SK-N-SH (cell line): ENCODE results near the gene TFEB. TPM values are rescaled to one million over a fixed set of nuclear protein-coding genes. Genes with fewer than 3 reads are reported as not detected.

ENCODE experiments used
- CTCF ChIA-PET: fragments of 300-600, 350-600 bp; formaldehyde crosslinking; extraction: SDS; loops from one replicate; lab custom pipeline; 2021; lab: Yijun Ruan, JAX
- POLR2A ChIA-PET: fragments of 350-600 bp; sonication (Branson Sonifier 250); formaldehyde crosslinking; extraction: SDS; loops from one replicate; lab custom pipeline; 2020; ENCODE audit warnings: antibody characterized with exemption, inconsistent platforms; lab: Yijun Ruan, JAX
- DNase-seq: peaks from one replicate; pipeline ENCODE4 v3.0.0; 2012
- H2AFZ ChIP-seq: fragments of 200-600 bp; sonication (generic); 2 replicates; pipeline ENCODE4 v1.8.1; 2016; ENCODE audit warnings: antibody characterized with exemption, mild to moderate bottlenecking, low read depth
- H3F3A ChIP-seq: fragments of 200-600 bp; sonication (generic); replicated peaks from 2 replicates; pipeline ENCODE3; 2016; ENCODE audit warnings: antibody characterized with exemption, mild to moderate bottlenecking; ENCODE audit not compliant: insufficient read depth
- H3K27ac ChIP-seq, 2 experiments: fragments of 200-500 bp in 1 of 2; fragments of 200-600 bp in 1 of 2; sonication (Bioruptor generic) in 1 of 2; sonication (generic), shearing (Covaris generic) in 1 of 2; 2 replicates each; pipeline versions ENCODE4 v1.5.1 to v1.6.1; 2014 to 2016; ENCODE audit warnings: low read depth in 2 of 2, inconsistent platforms in 1 of 2, low read length in 1 of 2, mild to moderate bottlenecking in 1 of 2, mixed read lengths in 1 of 2
- H3K27me3 ChIP-seq: fragments of 200-600 bp; sonication (generic), shearing (Covaris generic); 2 replicates; pipeline ENCODE4 v1.6.1; 2016; ENCODE audit warnings: mixed run types; ENCODE audit not compliant: insufficient read depth
- H3K36me3 ChIP-seq, 2 experiments: fragments of 200-500 bp in 1 of 2; fragments of 200-600 bp in 1 of 2; sonication (Bioruptor generic) in 1 of 2; sonication (generic) in 1 of 2; replicated peaks in 1 of 2; 2 replicates each; pipeline versions ENCODE3 to v1.5.1; 2014 to 2016; ENCODE audit warnings: low read length in 1 of 2, mild to moderate bottlenecking in 1 of 2; ENCODE audit not compliant: insufficient read depth in 2 of 2, control insufficient read depth in 1 of 2
- H3K4me1 ChIP-seq, 2 experiments: fragments of 200-500 bp in 1 of 2; fragments of 200-600 bp in 1 of 2; sonication (Bioruptor generic) in 1 of 2; sonication (generic), shearing (Covaris generic) in 1 of 2; 2 replicates each; pipeline versions ENCODE4 v1.5.1 to v1.6.1; 2014 to 2016; ENCODE audit warnings: low read depth in 1 of 2, low read length in 1 of 2, mixed run types in 1 of 2; ENCODE audit not compliant: insufficient read depth in 2 of 2, control insufficient read depth in 1 of 2
- H3K4me2 ChIP-seq: fragments of 200-600 bp; sonication (generic), shearing (Covaris generic); 2 replicates; pipeline ENCODE4 v1.6.1; 2017; ENCODE audit warnings: mixed run types
- H3K4me3 ChIP-seq, 2 experiments: fragments of 200-500 bp in 1 of 2; fragments of 200-600 bp in 1 of 2; sonication (Bioruptor generic) in 1 of 2; sonication (generic), shearing (Covaris generic) in 1 of 2; 2 replicates each; pipeline versions ENCODE4 v1.5.1 to v1.8.1; 2014 to 2016; ENCODE audit warnings: low read depth in 2 of 2, inconsistent platforms in 1 of 2, low read length in 1 of 2, mild to moderate bottlenecking in 1 of 2, mixed read lengths in 1 of 2, moderate library complexity in 1 of 2
- H3K79me2 ChIP-seq: fragments of 200-600 bp; sonication (generic); 2 replicates; pipeline ENCODE4 v1.8.1; 2017; ENCODE audit warnings: mild to moderate bottlenecking; ENCODE audit not compliant: insufficient read depth
- H3K9ac ChIP-seq: fragments of 200-600 bp; sonication (generic); 2 replicates; pipeline ENCODE4 v1.6.1; 2017; ENCODE audit warnings: mixed run types
- H3K9me2 ChIP-seq: fragments of 200-600 bp; sonication (generic); 2 replicates; pipeline ENCODE4 v1.6.1; 2017; ENCODE audit warnings: mixed run types
- H3K9me3 ChIP-seq: fragments of 200-600 bp; sonication (generic); 2 replicates; pipeline ENCODE4 v1.6.1; 2017; ENCODE audit warnings: mixed run types, mild to moderate bottlenecking, moderate library complexity
- H4K20me1 ChIP-seq: fragments of 200-600 bp; sonication (generic); 2 replicates; pipeline ENCODE4 v1.6.1; 2017; ENCODE audit warnings: mild to moderate bottlenecking, mixed run types; ENCODE audit not compliant: insufficient read depth
- ELF1 ChIP-seq: IDR thresholded peaks from 2 replicates; pipeline ENCODE4 v1.4.0; 2012
- EZH2phosphoT487 ChIP-seq: fragments of 200-600 bp; sonication (generic); IDR thresholded peaks from 2 replicates; pipeline ENCODE4 v1.6.1; 2017; ENCODE audit warnings: low read depth, mixed run types, mild to moderate bottlenecking, antibody characterized with exemption, moderate library complexity, borderline replicate concordance
- FOSL2 ChIP-seq: IDR thresholded peaks from 2 replicates; pipeline ENCODE4 v1.4.0; 2012; ENCODE audit warnings: low read depth, mild to moderate bottlenecking, moderate library complexity, borderline replicate concordance
- GABPA ChIP-seq: IDR thresholded peaks from 2 replicates; pipeline ENCODE4 v1.4.0; 2012; ENCODE audit warnings: low read depth, mild to moderate bottlenecking
- GATA2 ChIP-seq: sonication (generic); formaldehyde crosslinking; IDR thresholded peaks from 2 replicates; pipeline ENCODE4 v1.5.0; 2020; ENCODE audit warnings: mild to moderate bottlenecking, missing genetic modification reagents
- MEF2A ChIP-seq: IDR thresholded peaks from 2 replicates; pipeline ENCODE4 v1.4.0; 2012; ENCODE audit warnings: low read depth, borderline replicate concordance
- MXI1 ChIP-seq: IDR thresholded peaks from 2 replicates; pipeline ENCODE4 v1.6.1; 2012; ENCODE audit warnings: mild to moderate bottlenecking, low read depth, low read length, improper control_type of control experiment
- NFIC ChIP-seq: IDR thresholded peaks from 2 replicates; pipeline ENCODE4 v1.4.0; 2012; ENCODE audit warnings: borderline replicate concordance
- NRF1 ChIP-seq: IDR thresholded peaks from 2 replicates; pipeline ENCODE4 v1.6.1; 2012; ENCODE audit warnings: low read depth, mild to moderate bottlenecking, low read length
- RCOR1 ChIP-seq: fragments of 150-350 bp; IDR thresholded peaks from 2 replicates; pipeline ENCODE4 v1.6.1; 2017; ENCODE audit warnings: antibody characterized with exemption, low read length
- RXRA ChIP-seq: IDR thresholded peaks from 2 replicates; pipeline ENCODE4 v1.4.0; 2012; ENCODE audit warnings: low read depth, mild to moderate bottlenecking, borderline replicate concordance
- SIN3A ChIP-seq: IDR thresholded peaks from 2 replicates; pipeline ENCODE4 v1.6.1; 2012; ENCODE audit warnings: low read depth, mild to moderate bottlenecking, low read length, moderate library complexity, borderline replicate concordance
- SMC3 ChIP-seq: IDR thresholded peaks from 2 replicates; pipeline ENCODE4 v1.6.1; 2012; ENCODE audit warnings: low read depth, low read length, improper control_type of control experiment
- TEAD4 ChIP-seq: IDR thresholded peaks from 2 replicates; pipeline ENCODE4 v1.4.0; 2012; ENCODE audit warnings: mild to moderate bottlenecking, borderline replicate concordance; ENCODE audit not compliant: insufficient read depth
- YY1 ChIP-seq: IDR thresholded peaks from 2 replicates; pipeline ENCODE4 v1.4.0; 2012; ENCODE audit warnings: low read depth, mild to moderate bottlenecking
- WGBS: methylation state at CpG from one replicate; pipeline ENCODE4 v1.1.6; 2017; ENCODE audit warnings: low lambda C conversion rate; 5-methylcytosine and 5-hydroxymethylcytosine counted together
- polyA plus RNA-seq, 3 experiments: library from polyadenylated mRNA; depleted of rRNA; stranded (reverse); fragments of >200 nt; gene quantifications; 2 replicates each; pipeline ENCODE4 v1.2.3, GENCODE V29; 2012
- TF ChIP-seq, protein P1 (sequence below): IDR thresholded peaks from 2 replicates; pipeline ENCODE4 v1.6.1; 2012; ENCODE audit warnings: mild to moderate bottlenecking, low read depth, low read length, moderate library complexity
- TF ChIP-seq, protein P2 (sequence below): fragments of 150-350 bp; IDR thresholded peaks from 2 replicates; pipeline ENCODE4 v1.6.1; 2016; ENCODE audit warnings: mild to moderate bottlenecking, low read depth, low read length
- TF ChIP-seq, protein P3 (sequence below): fragments of 150-350 bp; IDR thresholded peaks from 2 replicates; pipeline ENCODE4 v1.6.1; 2017; ENCODE audit warnings: antibody characterized with exemption, low read length, low read depth, borderline replicate concordance
- TF ChIP-seq, protein P4 (sequence below): IDR thresholded peaks from 2 replicates; pipeline ENCODE4 v1.4.0; 2012; ENCODE audit warnings: low read depth

TFEB gene
- polyA plus RNA-seq, 1 of the 3 experiments (the other 2 are of a cell fraction) = 6.2 TPM

DNA sequence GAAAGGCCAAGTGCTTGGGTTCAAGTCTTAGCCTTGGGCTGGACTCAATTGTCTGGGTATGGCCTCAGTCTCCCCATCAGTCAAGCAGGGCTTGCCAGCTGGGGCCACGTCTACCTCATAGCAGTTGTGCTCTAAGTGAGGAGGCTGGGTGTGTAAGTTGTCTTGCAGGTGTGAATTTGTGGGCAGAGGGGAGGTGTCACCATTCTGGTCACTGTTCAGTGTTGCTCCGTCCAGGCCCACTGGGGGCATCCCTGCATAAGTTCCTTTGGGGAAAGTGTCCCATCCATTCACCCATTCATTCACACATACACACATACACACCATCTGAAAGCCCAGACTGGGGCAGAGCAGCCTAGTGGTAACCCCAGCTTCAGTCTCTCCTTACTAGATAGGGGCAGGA, 36.3 kb downstream of the TFEB start (continued):
- TF ChIP-seq, protein P1, sequence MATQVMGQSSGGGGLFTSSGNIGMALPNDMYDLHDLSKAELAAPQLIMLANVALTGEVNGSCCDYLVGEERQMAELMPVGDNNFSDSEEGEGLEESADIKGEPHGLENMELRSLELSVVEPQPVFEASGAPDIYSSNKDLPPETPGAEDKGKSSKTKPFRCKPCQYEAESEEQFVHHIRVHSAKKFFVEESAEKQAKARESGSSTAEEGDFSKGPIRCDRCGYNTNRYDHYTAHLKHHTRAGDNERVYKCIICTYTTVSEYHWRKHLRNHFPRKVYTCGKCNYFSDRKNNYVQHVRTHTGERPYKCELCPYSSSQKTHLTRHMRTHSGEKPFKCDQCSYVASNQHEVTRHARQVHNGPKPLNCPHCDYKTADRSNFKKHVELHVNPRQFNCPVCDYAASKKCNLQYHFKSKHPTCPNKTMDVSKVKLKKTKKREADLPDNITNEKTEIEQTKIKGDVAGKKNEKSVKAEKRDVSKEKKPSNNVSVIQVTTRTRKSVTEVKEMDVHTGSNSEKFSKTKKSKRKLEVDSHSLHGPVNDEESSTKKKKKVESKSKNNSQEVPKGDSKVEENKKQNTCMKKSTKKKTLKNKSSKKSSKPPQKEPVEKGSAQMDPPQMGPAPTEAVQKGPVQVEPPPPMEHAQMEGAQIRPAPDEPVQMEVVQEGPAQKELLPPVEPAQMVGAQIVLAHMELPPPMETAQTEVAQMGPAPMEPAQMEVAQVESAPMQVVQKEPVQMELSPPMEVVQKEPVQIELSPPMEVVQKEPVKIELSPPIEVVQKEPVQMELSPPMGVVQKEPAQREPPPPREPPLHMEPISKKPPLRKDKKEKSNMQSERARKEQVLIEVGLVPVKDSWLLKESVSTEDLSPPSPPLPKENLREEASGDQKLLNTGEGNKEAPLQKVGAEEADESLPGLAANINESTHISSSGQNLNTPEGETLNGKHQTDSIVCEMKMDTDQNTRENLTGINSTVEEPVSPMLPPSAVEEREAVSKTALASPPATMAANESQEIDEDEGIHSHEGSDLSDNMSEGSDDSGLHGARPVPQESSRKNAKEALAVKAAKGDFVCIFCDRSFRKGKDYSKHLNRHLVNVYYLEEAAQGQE = no peak

DNA sequence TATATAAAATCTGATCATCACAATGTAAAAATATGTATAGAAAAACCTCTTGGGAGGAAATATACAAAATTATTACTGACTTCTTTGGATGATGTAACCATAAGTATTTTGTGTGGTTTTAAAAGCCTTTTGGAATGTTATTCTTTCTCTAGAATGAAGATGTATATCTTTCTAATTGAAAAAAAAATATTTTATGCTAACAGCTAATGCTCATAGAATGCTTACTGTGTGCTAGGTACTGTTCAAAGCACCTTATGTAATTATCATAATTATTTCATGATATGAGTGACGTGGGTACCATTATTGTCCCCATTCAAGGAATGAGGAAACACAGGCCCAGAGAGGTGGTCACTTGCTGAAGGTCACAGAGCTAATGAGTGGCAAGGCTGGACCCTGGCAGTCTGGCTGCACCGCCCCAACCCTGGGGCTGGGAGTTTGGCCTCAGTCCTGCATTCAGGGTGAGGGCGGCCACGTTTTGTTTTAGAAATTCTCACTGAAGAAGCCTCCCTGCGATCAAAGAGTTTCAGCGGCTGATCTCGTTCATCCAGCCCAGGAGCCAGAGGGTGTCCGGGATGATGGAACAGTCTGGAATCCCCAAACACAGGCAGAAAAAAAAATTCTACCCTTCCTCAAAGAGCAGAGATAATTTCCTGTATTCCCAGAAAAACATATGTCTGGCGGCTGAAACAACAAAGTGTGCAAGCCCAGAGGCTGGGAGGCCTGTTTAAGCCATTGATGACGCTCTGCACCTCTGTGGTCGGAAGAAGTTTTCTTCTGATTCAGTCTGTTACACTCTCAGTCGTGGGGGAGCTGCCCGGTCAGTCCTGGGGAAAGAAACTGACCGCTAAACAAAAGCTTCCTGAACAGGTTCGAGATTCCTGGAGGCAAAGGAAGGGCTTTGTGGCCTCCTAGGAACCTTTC, 37.3 kb downstream of the TFEB start:
- Histone ChIP-seq H3K9ac (peak overlapping the region; percentile 81), H3K27me3 (no peaks in the 10 kb centered on the region), H3F3A (peaks cover 35% of the 10 kb centered on the region), H3K36me3 (no peaks in the 10 kb centered on the region), H3K27ac (peak overlapping the region; percentile 88 to 100), H2AFZ (no peak overlapping the region; the same call in 1 of the 2 replicates), H3K9me2 (no peaks in the 10 kb centered on the region), H3K9me3 (no peaks in the 10 kb centered on the region), H4K20me1 (no peaks in the 10 kb centered on the region), H3K4me1 (peaks cover 19 to 31% of the 10 kb centered on the region in 2 experiments), H3K4me2 (peak overlapping the region; percentile 81), H3K4me3 (peak overlapping the region in 1 of 2 experiments; percentile 44; a peak in 2 of 4 replicates), H3K79me2 (peaks cover 12% of the 10 kb centered on the region)
- 16% methylated on average over 14 of the region's 15 CpGs for WGBS
- CTCF ChIA-PET = interaction anchor here (0.9 to 2.5 kb wide), 5 partner anchors 8 to 330 kb away, joined by 3 to 8 read pairs (median 6); partner anchors contain the start of gene TOMM6
- POLR2A ChIA-PET = no interaction called here
- peak; percentile 67 for DNase-seq
- TF ChIP-seq SMC3 (no peak), SIN3A (no peak), NRF1 (no peak), MXI1 (no peak), GATA2 (no peak), GABPA (no peak; the same call in 1 of the 2 replicates), NFIC (peak; percentile 55; the same call in 1 of the 2 replicates), MEF2A (no peak), RXRA (peak; percentile 20; the same call in 1 of the 2 replicates), FOSL2 (peak; percentile 69; the same call in 1 of the 2 replicates), RCOR1 (no peak), EZH2phosphoT487 (no peak), YY1 (no peak), ELF1 (no peak), TEAD4 (peak; percentile 69; the same call in 1 of the 2 replicates)
- TF ChIP-seq, protein P1 = no peak
- TF ChIP-seq, protein P2, sequence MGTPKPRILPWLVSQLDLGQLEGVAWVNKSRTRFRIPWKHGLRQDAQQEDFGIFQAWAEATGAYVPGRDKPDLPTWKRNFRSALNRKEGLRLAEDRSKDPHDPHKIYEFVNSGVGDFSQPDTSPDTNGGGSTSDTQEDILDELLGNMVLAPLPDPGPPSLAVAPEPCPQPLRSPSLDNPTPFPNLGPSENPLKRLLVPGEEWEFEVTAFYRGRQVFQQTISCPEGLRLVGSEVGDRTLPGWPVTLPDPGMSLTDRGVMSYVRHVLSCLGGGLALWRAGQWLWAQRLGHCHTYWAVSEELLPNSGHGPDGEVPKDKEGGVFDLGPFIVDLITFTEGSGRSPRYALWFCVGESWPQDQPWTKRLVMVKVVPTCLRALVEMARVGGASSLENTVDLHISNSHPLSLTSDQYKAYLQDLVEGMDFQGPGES = no peak
- TF ChIP-seq, protein P3, sequence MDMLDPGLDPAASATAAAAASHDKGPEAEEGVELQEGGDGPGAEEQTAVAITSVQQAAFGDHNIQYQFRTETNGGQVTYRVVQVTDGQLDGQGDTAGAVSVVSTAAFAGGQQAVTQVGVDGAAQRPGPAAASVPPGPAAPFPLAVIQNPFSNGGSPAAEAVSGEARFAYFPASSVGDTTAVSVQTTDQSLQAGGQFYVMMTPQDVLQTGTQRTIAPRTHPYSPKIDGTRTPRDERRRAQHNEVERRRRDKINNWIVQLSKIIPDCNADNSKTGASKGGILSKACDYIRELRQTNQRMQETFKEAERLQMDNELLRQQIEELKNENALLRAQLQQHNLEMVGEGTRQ = no peak
- TF ChIP-seq, protein P4, sequence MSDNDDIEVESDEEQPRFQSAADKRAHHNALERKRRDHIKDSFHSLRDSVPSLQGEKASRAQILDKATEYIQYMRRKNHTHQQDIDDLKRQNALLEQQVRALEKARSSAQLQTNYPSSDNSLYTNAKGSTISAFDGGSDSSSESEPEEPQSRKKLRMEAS = peak; percentile 76; the same call in 1 of the 2 replicates
